ENCODE results near the gene AKAP9. TPM values are rescaled to one million over a fixed set of nuclear protein-coding genes. Genes with fewer than 3 reads are reported as not detected.

The AKAP9 gene
- total RNA-seq, 1 experiment from 2014 or later, result 62.6 TPM

DNA sequence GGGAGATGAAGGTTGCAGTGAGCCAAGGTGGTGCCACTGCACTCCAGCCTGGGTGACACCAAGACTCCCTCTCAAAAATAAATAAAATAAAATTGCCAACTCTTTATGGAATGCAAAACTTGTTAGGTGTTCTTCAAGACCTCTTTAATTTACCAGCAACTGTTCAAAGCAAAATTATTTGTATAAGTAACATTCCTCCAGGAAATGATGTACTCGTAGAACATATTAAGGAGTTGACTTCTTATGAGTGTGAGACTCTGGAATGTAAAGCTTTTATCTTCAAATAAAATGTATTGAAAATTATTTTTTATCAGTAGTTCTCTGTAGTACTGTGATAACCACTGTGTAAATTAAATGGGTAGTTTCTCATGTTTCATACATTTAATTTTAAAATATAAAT is 99.2 kb downstream of the AKAP9 start:
- POLR2A ChIA-PET (ENCODE audit: low non-redundant PET), result interaction anchor here (0.9 kb wide), 1 partner anchor 17 kb away, joined by 4 read pairs; no protein-coding TSS in a partner anchor
- Histone ChIP-seq H3K36me3 (ENCODE audit: insufficient read depth, low read length, poor library complexity, severe bottlenecking) (peaks cover 22% of the 10 kb centered on the region), H3K27ac (ENCODE audit: low read depth, low read length, poor library complexity, severe bottlenecking) (no peak overlapping the region), H3K9me3 (ENCODE audit: low read depth, low read length, poor library complexity, severe bottlenecking) (no peaks in the 10 kb centered on the region), H3K4me3 (ENCODE audit: low read depth, low read length, poor library complexity, severe bottlenecking) (no peak overlapping the region), H3K4me1 (ENCODE audit: insufficient read depth, low read length, poor library complexity, severe bottlenecking) (no peaks in the 10 kb centered on the region), H3K27me3 (replicated peaks; ENCODE audit: insufficient read depth, low read depth, low read length, poor library complexity) (no peaks in the 10 kb centered on the region)
- TF ChIP-seq EZH2 (IDR thresholded peaks at IDR 0.05; ENCODE audit: borderline replicate concordance, low read depth, low read length, poor library complexity, severe bottlenecking), result no peak
- TF ChIP-seq, protein P1, sequence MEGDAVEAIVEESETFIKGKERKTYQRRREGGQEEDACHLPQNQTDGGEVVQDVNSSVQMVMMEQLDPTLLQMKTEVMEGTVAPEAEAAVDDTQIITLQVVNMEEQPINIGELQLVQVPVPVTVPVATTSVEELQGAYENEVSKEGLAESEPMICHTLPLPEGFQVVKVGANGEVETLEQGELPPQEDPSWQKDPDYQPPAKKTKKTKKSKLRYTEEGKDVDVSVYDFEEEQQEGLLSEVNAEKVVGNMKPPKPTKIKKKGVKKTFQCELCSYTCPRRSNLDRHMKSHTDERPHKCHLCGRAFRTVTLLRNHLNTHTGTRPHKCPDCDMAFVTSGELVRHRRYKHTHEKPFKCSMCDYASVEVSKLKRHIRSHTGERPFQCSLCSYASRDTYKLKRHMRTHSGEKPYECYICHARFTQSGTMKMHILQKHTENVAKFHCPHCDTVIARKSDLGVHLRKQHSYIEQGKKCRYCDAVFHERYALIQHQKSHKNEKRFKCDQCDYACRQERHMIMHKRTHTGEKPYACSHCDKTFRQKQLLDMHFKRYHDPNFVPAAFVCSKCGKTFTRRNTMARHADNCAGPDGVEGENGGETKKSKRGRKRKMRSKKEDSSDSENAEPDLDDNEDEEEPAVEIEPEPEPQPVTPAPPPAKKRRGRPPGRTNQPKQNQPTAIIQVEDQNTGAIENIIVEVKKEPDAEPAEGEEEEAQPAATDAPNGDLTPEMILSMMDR (conservative IDR thresholded peaks at IDR 0.05; ENCODE audit: low read depth, low read length), result no peak
- BruUV-seq (replicated peaks), result no TSS peak
- CTCF ChIA-PET, result no interaction called here
- DNase-seq (ENCODE audit: low spot score), result no peak
- intact Hi-C loops (cut with micrococcal nuclease; ENCODE audit: unreplicated experiment), result no loop called here

DNA sequence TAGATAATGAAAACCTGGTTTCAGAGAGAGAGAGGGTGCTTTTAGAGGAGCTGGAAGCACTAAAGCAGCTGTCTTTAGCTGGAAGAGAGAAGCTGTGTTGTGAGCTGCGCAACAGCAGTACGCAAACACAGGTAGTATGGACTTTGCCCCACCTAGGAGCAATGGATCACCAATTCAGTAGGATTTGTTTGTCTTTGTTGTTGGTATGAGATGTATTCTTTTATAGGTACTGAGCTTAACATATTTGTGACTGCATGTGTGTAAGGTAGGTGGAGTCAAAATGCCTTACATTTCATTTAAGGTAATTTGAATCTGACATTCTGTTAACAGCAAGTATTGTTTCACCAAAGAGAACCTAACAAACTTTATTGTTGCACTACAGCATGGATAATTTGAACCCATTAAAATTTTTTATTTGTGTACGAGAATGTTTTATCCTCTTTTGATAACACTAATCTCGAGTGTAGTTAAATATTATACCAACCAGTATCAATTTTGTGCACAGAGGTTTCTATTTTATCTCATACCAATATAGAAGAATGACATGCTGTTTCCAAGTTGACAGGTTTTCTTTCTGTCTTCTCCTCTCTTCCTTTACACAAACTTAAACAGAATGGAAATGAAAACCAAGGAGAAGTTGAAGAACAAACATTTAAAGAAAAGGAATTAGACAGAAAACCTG is 101.5 kb downstream of the AKAP9 start:
- peaks cover 42% of the 10 kb centered on the region for H3K36me3 ChIP-seq (ENCODE audit: insufficient read depth, low read length, poor library complexity, severe bottlenecking)

DNA sequence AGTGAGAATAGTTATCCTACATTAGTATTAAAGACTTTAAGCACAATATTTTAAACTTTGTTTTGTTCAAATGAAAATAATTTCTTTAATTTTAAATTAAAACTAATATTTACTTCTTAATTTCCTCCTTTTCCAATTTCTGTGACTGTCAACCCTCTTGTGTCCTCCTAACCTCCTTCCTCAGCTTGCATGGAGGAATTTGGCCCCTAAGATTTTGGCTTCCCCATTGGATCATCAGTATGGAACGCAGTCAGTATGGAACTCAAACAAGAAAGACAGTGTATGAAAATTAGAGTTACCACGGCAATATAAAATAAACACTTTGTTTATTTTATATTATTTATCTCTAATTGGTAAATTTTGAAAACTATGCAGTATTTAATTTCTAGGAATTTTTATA is 102.4 kb downstream of the AKAP9 start:
- Histone ChIP-seq H3K36me3 (ENCODE audit: insufficient read depth, low read length, poor library complexity, severe bottlenecking) (peaks cover 47% of the 10 kb centered on the region), H3K9me3 (ENCODE audit: low read depth, low read length, poor library complexity, severe bottlenecking) (no peaks in the 10 kb centered on the region), H3K4me3 (ENCODE audit: low read depth, low read length, poor library complexity, severe bottlenecking) (no peak overlapping the region), H3K27me3 (replicated peaks; ENCODE audit: insufficient read depth, low read depth, low read length, poor library complexity) (no peaks in the 10 kb centered on the region), H3K4me1 (ENCODE audit: insufficient read depth, low read length, poor library complexity, severe bottlenecking) (no peaks in the 10 kb centered on the region), H3K27ac (ENCODE audit: low read depth, low read length, poor library complexity, severe bottlenecking) (no peak overlapping the region)
- ChIA-PET POLR2A (ENCODE audit: low non-redundant PET) (no interaction called here), CTCF (no interaction called here)
- intact Hi-C loops (cut with micrococcal nuclease; ENCODE audit: unreplicated experiment), result no loop called here
- TF ChIP-seq, protein P1 (conservative IDR thresholded peaks at IDR 0.05; ENCODE audit: low read depth, low read length), result no peak
- no peak for TF ChIP-seq EZH2 (IDR thresholded peaks at IDR 0.05; ENCODE audit: borderline replicate concordance, low read depth, low read length, poor library complexity, severe bottlenecking)
- BruUV-seq (replicated peaks), result no TSS peak
- DNase-seq (ENCODE audit: low spot score), result no peak

More for the DNA sequence above, 101.5 kb downstream of the AKAP9 start:
- no peak for DNase-seq (ENCODE audit: low spot score)
- H3K27me3 ChIP-seq (replicated peaks; ENCODE audit: insufficient read depth, low read depth, low read length, poor library complexity), result no peaks in the 10 kb centered on the region
- intact Hi-C loops (cut with micrococcal nuclease; ENCODE audit: unreplicated experiment), result no loop called here
- ChIA-PET CTCF (no interaction called here), POLR2A (ENCODE audit: low non-redundant PET) (no interaction called here)
- H3K9me3 ChIP-seq (ENCODE audit: low read depth, low read length, poor library complexity, severe bottlenecking), result no peaks in the 10 kb centered on the region
- TF ChIP-seq EZH2 (IDR thresholded peaks at IDR 0.05; ENCODE audit: borderline replicate concordance, low read depth, low read length, poor library complexity, severe bottlenecking), result no peak
- TF ChIP-seq, protein P1 (conservative IDR thresholded peaks at IDR 0.05; ENCODE audit: low read depth, low read length), result no peak
- no peak overlapping the region for H3K4me3 ChIP-seq (ENCODE audit: low read depth, low read length, poor library complexity, severe bottlenecking)
- H3K27ac ChIP-seq (ENCODE audit: low read depth, low read length, poor library complexity, severe bottlenecking), result no peak overlapping the region
- H3K4me1 ChIP-seq (ENCODE audit: insufficient read depth, low read length, poor library complexity, severe bottlenecking), result no peaks in the 10 kb centered on the region
- no TSS peak for BruUV-seq (replicated peaks)

Data from A673 (cell line).